GM23248 (cell line): ENCODE data around the gene CPSF4L. TPM values are rescaled to one million over a fixed set of nuclear protein-coding genes. Genes with fewer than 3 reads are reported as not detected.
A peak's percentile ranks its signal among the peaks of the same experiment; 100 is the strongest.

Experiments used
- DNase-seq: peaks from one replicate; pipeline ENCODE4 v3.0.0-alpha.2; 2015
- H2AFZ ChIP-seq: fragments of 200-600 bp; sonication (generic); 2 replicates; pipeline ENCODE4 v1.6.1; 2016; ENCODE audit warnings: antibody characterized with exemption
- H3F3A ChIP-seq: fragments of 200-600 bp; sonication (generic); 2 replicates; pipeline ENCODE4 v1.6.1; 2016; ENCODE audit warnings: mild to moderate bottlenecking, antibody characterized with exemption, mixed run types; ENCODE audit not compliant: insufficient read depth
- H3K27ac ChIP-seq: fragments of 200-600 bp; sonication (generic); 2 replicates; pipeline ENCODE4 v1.5.1; 2016; ENCODE audit warnings: mild to moderate bottlenecking
- H3K27me3 ChIP-seq: fragments of 200-600 bp; sonication (generic); replicated peaks from 2 replicates; pipeline ENCODE4 v1.6.1; 2016; ENCODE audit warnings: mild to moderate bottlenecking; ENCODE audit not compliant: insufficient read depth
- H3K36me3 ChIP-seq: fragments of 200-600 bp; sonication (generic); 2 replicates; pipeline ENCODE4 v1.6.1; 2016; ENCODE audit warnings: low read depth, mild to moderate bottlenecking
- H3K4me1 ChIP-seq: fragments of 200-600 bp; sonication (generic); 2 replicates; pipeline ENCODE4 v1.6.1; 2016; ENCODE audit warnings: mild to moderate bottlenecking; ENCODE audit not compliant: insufficient read depth
- H3K4me2 ChIP-seq: fragments of 200-600 bp; sonication (generic); one replicate; pipeline ENCODE4 v1.6.1; 2016; ENCODE audit warnings: mild to moderate bottlenecking; ENCODE audit not compliant: unreplicated experiment
- H3K4me3 ChIP-seq: fragments of 200-600 bp; sonication (generic); 2 replicates; pipeline ENCODE4 v1.5.1; 2016; ENCODE audit warnings: mild to moderate bottlenecking
- H3K79me2 ChIP-seq: fragments of 200-600 bp; sonication (generic); 2 replicates; pipeline ENCODE4 v1.6.1; 2016; ENCODE audit warnings: mild to moderate bottlenecking; ENCODE audit not compliant: insufficient read depth
- H3K9ac ChIP-seq: fragments of 200-600 bp; sonication (generic); 2 replicates; pipeline ENCODE4 v1.6.1; 2016; ENCODE audit warnings: mild to moderate bottlenecking
- H3K9me2 ChIP-seq: fragments of 200-600 bp; sonication (generic); 2 replicates; pipeline ENCODE4 v1.6.1; 2016; ENCODE audit warnings: mixed run types, mild to moderate bottlenecking, moderate library complexity; ENCODE audit not compliant: insufficient read depth
- H3K9me3 ChIP-seq: fragments of 200-600 bp; sonication (generic); one replicate; pipeline ENCODE4 v1.6.1; 2017; ENCODE audit warnings: low read depth
- H4K20me1 ChIP-seq: fragments of 200-600 bp; sonication (generic); 2 replicates; pipeline ENCODE4 v1.6.0; 2016; ENCODE audit not compliant: insufficient read depth
- EZH2 ChIP-seq: fragments of 200-600 bp; sonication (generic); IDR thresholded peaks from 2 replicates; pipeline ENCODE4 v1.6.1; 2018; ENCODE audit warnings: antibody characterized with exemption, mild to moderate bottlenecking; ENCODE audit not compliant: insufficient read depth, poor library complexity, severe bottlenecking
- EZH2phosphoT487 ChIP-seq: fragments of 200-600 bp; sonication (generic); IDR thresholded peaks from 2 replicates; pipeline ENCODE4 v1.6.1; 2018; ENCODE audit warnings: antibody characterized with exemption, moderate library complexity, mild to moderate bottlenecking, low read depth; ENCODE audit not compliant: insufficient read depth
- WGBS, 2 experiments: methylation state at CpG; one replicate each; pipeline ENCODE4 v1.1.6; 2015 to 2017; ENCODE audit warnings: low lambda C conversion rate in 2 of 2, low coverage in 1 of 2; ENCODE audit errors: missing lambda C conversion rate in 2 of 2; 5-methylcytosine and 5-hydroxymethylcytosine counted together
- in situ Hi-C: fragments of 300-500 bp; cut with MboI; formaldehyde crosslinking; loops from 2 replicates; pipeline ENCODE4 v1.15.0; 2020
- polyA plus RNA-seq: library from polyadenylated mRNA; unstranded; fragments of >200 nt; fragmentation: Nextera tagmentation; extraction: Ambion mirVana; gene quantifications from 2 replicates; pipeline ENCODE4 v1.2.1, GENCODE V29; 2016
- total RNA-seq: library from RNA; depleted of rRNA; stranded (reverse); fragments of >200 nt; shearing (Covaris generic); gene quantifications from 2 replicates; pipeline ENCODE4 v1.2.3, GENCODE V29; 2014

Gene CPSF4L
- total and polyA plus RNA-seq, 2 experiments from 2014 or later, result not detected

DNA sequence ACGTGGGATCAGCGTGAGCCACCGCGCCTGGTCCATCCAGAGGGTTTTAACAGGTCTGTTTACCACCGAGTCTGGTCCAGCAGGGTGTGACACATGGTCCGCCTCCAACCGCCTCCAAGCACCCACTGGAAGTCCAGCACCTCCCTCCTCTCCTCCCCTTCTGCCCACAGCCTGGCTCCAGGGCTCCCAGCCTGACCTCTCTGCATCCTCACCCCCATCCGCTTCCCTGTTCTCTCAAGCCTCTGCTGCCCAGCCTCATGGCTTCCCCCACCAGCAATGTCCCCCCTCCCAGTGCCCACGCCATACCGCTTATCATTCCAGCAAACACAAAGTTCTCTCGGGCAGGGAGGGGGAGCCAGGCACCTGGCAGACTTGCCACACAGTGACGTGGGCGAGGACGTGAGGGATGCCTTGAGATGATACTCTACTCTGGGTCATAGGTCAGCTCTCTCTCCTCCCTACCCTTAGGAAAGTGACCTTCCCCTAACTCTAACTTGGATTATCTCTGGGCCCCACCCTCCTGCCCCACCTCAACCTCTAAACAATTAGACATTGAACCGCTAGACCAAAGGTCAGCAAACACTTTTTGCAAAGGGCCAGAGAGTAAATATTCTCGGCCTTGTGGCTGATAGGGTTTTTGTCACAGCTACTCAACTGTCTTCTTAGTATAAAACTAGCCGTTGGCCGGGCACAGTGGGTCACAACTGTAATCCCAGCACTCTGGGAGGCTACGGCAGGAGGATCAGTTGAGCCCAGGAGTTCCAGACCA is 27.0 kb upstream of the CPSF4L start:
- 80 to 82% methylated on average over 18 to 19 of the region's 19 CpGs for WGBS, 2 experiments
- Histone ChIP-seq H3K4me3 (no peak overlapping the region), H3K36me3 (no peaks in the 10 kb centered on the region)

GRCh38 chr17:73286863-73287296 is 25.2 kb upstream of the CPSF4L start:
- Histone ChIP-seq H3K36me3 (no peaks in the 10 kb centered on the region), H3K27ac (no peak overlapping the region; the same call in 1 of the 2 replicates), H3K27me3 (no peaks in the 10 kb centered on the region), H3K9me2 (no peaks in the 10 kb centered on the region), H3F3A (peaks cover 15% of the 10 kb centered on the region; the same call in 1 of the 2 replicates), H3K9me3 (no peaks in the 10 kb centered on the region), H3K4me1 (peaks cover 32% of the 10 kb centered on the region), H3K79me2 (peaks cover 82% of the 10 kb centered on the region), H2AFZ (no peak overlapping the region), H3K4me2 (peak overlapping the region; percentile 29), H3K4me3 (0 out of 2 replicates have a peak overlapping the region, but pooled peaks have one; percentile 10), H3K9ac (peak overlapping the region; percentile 16), H4K20me1 (no peaks in the 10 kb centered on the region)
- peak; percentile 70 for DNase-seq
- 44 to 46% methylated on average over 8 of the region's 8 CpGs for WGBS, 2 experiments
- in situ Hi-C loops, result no loop called here
- no peak for TF ChIP-seq EZH2phosphoT487
- TF ChIP-seq EZH2, result no peak

More for the DNA sequence above, 27.0 kb upstream of the CPSF4L start:
- no peak for DNase-seq
- Histone ChIP-seq H3K4me2 (no peak overlapping the region), H3K4me1 (peaks cover 51% of the 10 kb centered on the region), H3K79me2 (peaks cover 75% of the 10 kb centered on the region), H2AFZ (no peak overlapping the region), H3K9ac (no peak overlapping the region), H3K9me2 (no peaks in the 10 kb centered on the region), H3K27me3 (no peaks in the 10 kb centered on the region), H3K27ac (no peak overlapping the region), H3K9me3 (no peaks in the 10 kb centered on the region), H4K20me1 (no peaks in the 10 kb centered on the region), H3F3A (peaks cover 27% of the 10 kb centered on the region)
- TF ChIP-seq EZH2phosphoT487, result no peak
- TF ChIP-seq EZH2, result no peak
- in situ Hi-C loops, result no loop called here

- in situ Hi-C loops, result no loop called here
- no peaks in the 10 kb centered on the region for H3K36me3 ChIP-seq
- peaks cover 80% of the 10 kb centered on the region for H3K79me2 ChIP-seq
- TF ChIP-seq EZH2, result no peak
- no peak for TF ChIP-seq EZH2phosphoT487
- H4K20me1 ChIP-seq, result no peaks in the 10 kb centered on the region
- peaks cover 27% of the 10 kb centered on the region for H3K4me1 ChIP-seq
- no peaks in the 10 kb centered on the region for H3K9me3 ChIP-seq
- H3K27ac ChIP-seq, result no peak overlapping the region
- no peak for DNase-seq
- no peak overlapping the region; the same call in 1 of the 2 replicates for H3K9ac ChIP-seq
- H3K4me2 ChIP-seq, result no peak overlapping the region
- peaks cover 11% of the 10 kb centered on the region; the same call in 1 of the 2 replicates for H3F3A ChIP-seq
- no peak overlapping the region for H2AFZ ChIP-seq
- 93 to 95% methylated on average over 45 to 52 of the region's 52 CpGs for WGBS, 2 experiments
- H3K27me3 ChIP-seq, result no peaks in the 10 kb centered on the region
- H3K9me2 ChIP-seq, result no peaks in the 10 kb centered on the region
- H3K4me3 ChIP-seq, result no peak overlapping the region
Measured at GRCh38 chr17:73285916-73286862, 24.5 kb upstream of the CPSF4L start.

GRCh38 chr17:73285603-73285908 is 23.9 kb upstream of the CPSF4L start:
- H3K27ac ChIP-seq, result no peak overlapping the region
- H4K20me1 ChIP-seq, result no peaks in the 10 kb centered on the region
- no peak overlapping the region for H3K4me2 ChIP-seq
- H3F3A ChIP-seq, result peaks cover 4% of the 10 kb centered on the region; the same call in 1 of the 2 replicates
- DNase-seq, result no peak
- WGBS, 2 experiments, result 87 to 88% methylated on average over 9 to 15 of the region's 15 CpGs
- H3K9me3 ChIP-seq, result no peaks in the 10 kb centered on the region
- peaks cover 21% of the 10 kb centered on the region for H3K4me1 ChIP-seq
- H3K4me3 ChIP-seq, result no peak overlapping the region
- no peaks in the 10 kb centered on the region for H3K27me3 ChIP-seq
- TF ChIP-seq EZH2, result no peak
- TF ChIP-seq EZH2phosphoT487, result no peak
- H3K36me3 ChIP-seq, result no peaks in the 10 kb centered on the region
- H3K79me2 ChIP-seq, result peaks cover 74% of the 10 kb centered on the region
- H3K9ac ChIP-seq, result no peak overlapping the region
- no peaks in the 10 kb centered on the region for H3K9me2 ChIP-seq
- H2AFZ ChIP-seq, result no peak overlapping the region
- in situ Hi-C loops, result no loop called here
